GM23338 (cell line): Measurements from ENCODE around the gene LUZP2. TPM values are rescaled to one million over a fixed set of nuclear protein-coding genes. Genes with fewer than 3 reads are reported as not detected.

Source experiments
- ATAC-seq: fragments of 200-7000 bp; cut with Tn5 transposase; 3 replicates; pipeline ENCODE4 v1.9.1; 2020
- DNase-seq: peaks from one replicate; pipeline ENCODE4 v3.0.0-alpha.2; 2015; ENCODE audit warnings: low spot score
- H2AFZ ChIP-seq: fragments of 200-600 bp; sonication (generic); 2 replicates; pipeline ENCODE4 v1.8.0; 2016; ENCODE audit warnings: antibody characterized with exemption, mild to moderate bottlenecking, moderate library complexity
- H3F3A ChIP-seq: fragments of 200-600 bp; sonication (generic); replicated peaks from 2 replicates; pipeline ENCODE4 v1.8.0; 2017; ENCODE audit warnings: antibody characterized with exemption, mixed run types, low read depth
- H3K27ac ChIP-seq: fragments of 200-600 bp; sonication (generic); 2 replicates; pipeline ENCODE4 v1.6.1; 2016; ENCODE audit warnings: low read depth
- H3K27me3 ChIP-seq: fragments of 200-600 bp; sonication (generic); 2 replicates; pipeline ENCODE4 v1.8.0; 2016; ENCODE audit warnings: mild to moderate bottlenecking, mixed run types, moderate library complexity; ENCODE audit not compliant: insufficient read depth
- H3K36me3 ChIP-seq: fragments of 200-600 bp; sonication (generic); 2 replicates; pipeline ENCODE4 v1.8.0; 2016; ENCODE audit warnings: mild to moderate bottlenecking; ENCODE audit not compliant: insufficient read depth
- H3K4me1 ChIP-seq: fragments of 200-600 bp; sonication (generic); 2 replicates; pipeline ENCODE4 v1.8.0; 2016; ENCODE audit warnings: mild to moderate bottlenecking, moderate library complexity; ENCODE audit not compliant: insufficient read depth
- H3K4me2 ChIP-seq: fragments of 200-600 bp; sonication (generic); 2 replicates; pipeline ENCODE4 v1.7.1; 2017; ENCODE audit warnings: mixed run types
- H3K4me3 ChIP-seq: fragments of 200-600 bp; sonication (generic); 2 replicates; pipeline ENCODE4 v1.6.1; 2016; ENCODE audit warnings: mixed run types
- H3K79me2 ChIP-seq: fragments of 200-600 bp; sonication (generic); replicated peaks from 2 replicates; pipeline ENCODE4 v1.8.0; 2017; ENCODE audit warnings: mild to moderate bottlenecking; ENCODE audit not compliant: insufficient read depth
- H3K9me2 ChIP-seq: fragments of 200-600 bp; sonication (generic); 2 replicates; pipeline ENCODE4 v1.8.0; 2017; ENCODE audit not compliant: insufficient read depth
- H4K20me1 ChIP-seq: fragments of 200-600 bp; sonication (generic); replicated peaks from 2 replicates; pipeline ENCODE4 v1.8.0; 2017; ENCODE audit warnings: mild to moderate bottlenecking; ENCODE audit not compliant: insufficient read depth
- H3K27ac Mint-ChIP-seq: 2 replicates; pipeline ENCODE4 v1.8.0; 2020; ENCODE audit warnings: inconsistent platforms, mild to moderate bottlenecking, moderate library complexity, mixed read lengths
- H3K27me3 Mint-ChIP-seq: 3 replicates; pipeline ENCODE4 v1.8.0; 2022; ENCODE audit warnings: low read depth, mild to moderate bottlenecking, moderate library complexity, mixed read lengths, inconsistent platforms; ENCODE audit not compliant: insufficient read depth, poor library complexity
- H3K36me3 Mint-ChIP-seq: 3 replicates; pipeline ENCODE4 v1.8.0; 2021; ENCODE audit warnings: low read depth, mild to moderate bottlenecking, inconsistent platforms, moderate library complexity, mixed read lengths
- H3K4me1 Mint-ChIP-seq: 3 replicates; pipeline ENCODE4 v1.8.0; 2020; ENCODE audit warnings: mild to moderate bottlenecking, inconsistent platforms, mixed read lengths
- H3K4me3 Mint-ChIP-seq: 3 replicates; pipeline ENCODE4 v1.8.0; 2021; ENCODE audit warnings: moderate library complexity, mild to moderate bottlenecking, inconsistent platforms, mixed read lengths
- H3K9me3 Mint-ChIP-seq: 3 replicates; pipeline ENCODE4 v1.8.0; 2020; ENCODE audit warnings: moderate library complexity, mild to moderate bottlenecking, inconsistent platforms, mixed read lengths
- CREB1 ChIP-seq: fragments of 250-450 bp; sonication (Bioruptor Pico); IDR thresholded peaks from 2 replicates; pipeline ENCODE4 v1.5.0; 2020; ENCODE audit warnings: low read depth, mild to moderate bottlenecking, moderate library complexity
- EZH2 ChIP-seq: fragments of 200-600 bp; sonication (generic); IDR thresholded peaks from one replicate; pipeline ENCODE4 v1.8.0; 2017; ENCODE audit warnings: antibody characterized with exemption, mild to moderate bottlenecking, low read depth; ENCODE audit not compliant: unreplicated experiment
- EZH2phosphoT487 ChIP-seq: fragments of 200-600 bp; sonication (generic); IDR thresholded peaks from one replicate; pipeline ENCODE4 v1.8.1; 2018; ENCODE audit warnings: antibody characterized with exemption; ENCODE audit not compliant: unreplicated experiment
- JUNB ChIP-seq: IDR thresholded peaks from one replicate; pipeline ENCODE4 v1.6.1; 2016; ENCODE audit warnings: antibody characterized with exemption; ENCODE audit not compliant: unreplicated experiment
- NANOG ChIP-seq: IDR thresholded peaks from 2 replicates; pipeline ENCODE4 v1.6.1; 2016; ENCODE audit warnings: antibody characterized with exemption, borderline replicate concordance
- POLR2AphosphoS5 ChIP-seq: IDR thresholded peaks from 2 replicates; pipeline ENCODE4 v1.6.1; 2016; ENCODE audit warnings: antibody characterized with exemption, low read depth
- STAT1 ChIP-seq: IDR thresholded peaks from one replicate; pipeline ENCODE4 v1.6.1; 2016; ENCODE audit warnings: antibody characterized with exemption; ENCODE audit not compliant: unreplicated experiment
- ZNF114 ChIP-seq: fragments of 250-450 bp; sonication (Bioruptor Pico); IDR thresholded peaks from 2 replicates; pipeline ENCODE4 v1.5.0; 2020; ENCODE audit warnings: mild to moderate bottlenecking, moderate library complexity
- ZNF331 ChIP-seq: fragments of 250-450 bp; sonication (Bioruptor Pico); IDR thresholded peaks from 2 replicates; pipeline ENCODE4 v1.5.0; 2020; ENCODE audit warnings: low read depth, mild to moderate bottlenecking, moderate library complexity
- polyA plus RNA-seq: library from polyadenylated mRNA; unstranded; fragments of >200 nt; fragmentation: Nextera tagmentation; extraction: Ambion mirVana; gene quantifications from 2 replicates; pipeline ENCODE4 v1.2.1, GENCODE V29; 2016
- total RNA-seq: library from RNA; depleted of rRNA; stranded (reverse); fragments of >200 nt; shearing (Covaris generic); gene quantifications from 2 replicates; pipeline ENCODE4 v1.2.3, GENCODE V29; 2014
- TF ChIP-seq, protein P1 (sequence below): fragments of 250-450 bp; sonication (Bioruptor Pico); IDR thresholded peaks from 2 replicates; pipeline ENCODE4 v1.5.0; 2020; ENCODE audit warnings: mild to moderate bottlenecking, moderate library complexity
- TF ChIP-seq, protein P2 (sequence below): IDR thresholded peaks from one replicate; pipeline ENCODE4 v1.6.1; 2018; ENCODE audit warnings: antibody characterized with exemption; ENCODE audit not compliant: unreplicated experiment
- TF ChIP-seq, protein P3 (sequence below), 2 experiments: fragments of 200-600 bp in 1 of 2; sonication (generic) in 1 of 2; conservative IDR thresholded peaks; 2 replicates each; pipeline versions ENCODE4 v1.5.1 to v1.6.1; 2016 to 2017; ENCODE audit warnings: antibody characterized with exemption in 2 of 2, low read depth in 2 of 2, mild to moderate bottlenecking in 2 of 2, moderate library complexity in 1 of 2
- TF ChIP-seq, protein P4 (sequence below): IDR thresholded peaks from 2 replicates; pipeline ENCODE4 v1.6.1; 2016; ENCODE audit warnings: antibody characterized with exemption

The LUZP2 gene
- total and polyA plus RNA-seq, 2 experiments from 2014 or later: 2.0 to 9.2 TPM

DNA sequence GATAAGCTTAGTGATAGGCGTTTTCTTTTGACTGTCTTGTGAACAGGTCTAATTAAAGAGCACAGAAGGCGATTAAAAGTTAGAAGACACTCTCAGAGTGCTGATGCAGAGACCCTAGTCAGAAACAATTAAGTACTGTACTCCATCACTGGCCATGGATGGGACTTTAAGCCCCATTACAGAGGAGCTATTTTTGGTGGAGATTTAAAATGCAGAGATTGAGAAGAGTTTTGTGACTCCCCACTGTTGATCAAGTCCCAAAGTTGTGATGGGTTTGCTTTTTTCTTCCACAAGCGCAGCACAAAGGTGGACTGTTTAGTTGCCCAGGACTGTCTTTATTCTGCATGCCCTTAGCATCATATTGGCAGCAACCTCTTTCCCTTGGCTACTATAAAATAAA is 978 bp downstream of the LUZP2 start:
- peaks cover 9% of the 10 kb centered on the region for H3K4me1 Mint-ChIP-seq
- H3K4me3 Mint-ChIP-seq: peak overlapping the region; percentile 82
- H3K27ac ChIP-seq: no peak overlapping the region
- no peak for ATAC-seq
- H3F3A ChIP-seq: 0 out of 2 replicates have a peak, but pooled peaks cover 6% of the 10 kb centered on the region
- peaks cover 13% of the 10 kb centered on the region; the same call in 1 of the 2 replicates for H3K4me1 ChIP-seq
- H3K4me3 ChIP-seq: peak overlapping the region; percentile 76
- H4K20me1 ChIP-seq: no peaks in the 10 kb centered on the region
- H3K79me2 ChIP-seq: no peaks in the 10 kb centered on the region
- peak overlapping the region; percentile 89 for H3K4me2 ChIP-seq
- peaks cover 43% of the 10 kb centered on the region for H3K27me3 ChIP-seq
- no peaks in the 10 kb centered on the region for H3K36me3 Mint-ChIP-seq
- TF ChIP-seq NANOG: no peak
- no peak for TF ChIP-seq STAT1
- no peak for TF ChIP-seq ZNF114 (CRISPR knock-in tag)
- no peak for TF ChIP-seq EZH2
- TF ChIP-seq, protein P1, sequence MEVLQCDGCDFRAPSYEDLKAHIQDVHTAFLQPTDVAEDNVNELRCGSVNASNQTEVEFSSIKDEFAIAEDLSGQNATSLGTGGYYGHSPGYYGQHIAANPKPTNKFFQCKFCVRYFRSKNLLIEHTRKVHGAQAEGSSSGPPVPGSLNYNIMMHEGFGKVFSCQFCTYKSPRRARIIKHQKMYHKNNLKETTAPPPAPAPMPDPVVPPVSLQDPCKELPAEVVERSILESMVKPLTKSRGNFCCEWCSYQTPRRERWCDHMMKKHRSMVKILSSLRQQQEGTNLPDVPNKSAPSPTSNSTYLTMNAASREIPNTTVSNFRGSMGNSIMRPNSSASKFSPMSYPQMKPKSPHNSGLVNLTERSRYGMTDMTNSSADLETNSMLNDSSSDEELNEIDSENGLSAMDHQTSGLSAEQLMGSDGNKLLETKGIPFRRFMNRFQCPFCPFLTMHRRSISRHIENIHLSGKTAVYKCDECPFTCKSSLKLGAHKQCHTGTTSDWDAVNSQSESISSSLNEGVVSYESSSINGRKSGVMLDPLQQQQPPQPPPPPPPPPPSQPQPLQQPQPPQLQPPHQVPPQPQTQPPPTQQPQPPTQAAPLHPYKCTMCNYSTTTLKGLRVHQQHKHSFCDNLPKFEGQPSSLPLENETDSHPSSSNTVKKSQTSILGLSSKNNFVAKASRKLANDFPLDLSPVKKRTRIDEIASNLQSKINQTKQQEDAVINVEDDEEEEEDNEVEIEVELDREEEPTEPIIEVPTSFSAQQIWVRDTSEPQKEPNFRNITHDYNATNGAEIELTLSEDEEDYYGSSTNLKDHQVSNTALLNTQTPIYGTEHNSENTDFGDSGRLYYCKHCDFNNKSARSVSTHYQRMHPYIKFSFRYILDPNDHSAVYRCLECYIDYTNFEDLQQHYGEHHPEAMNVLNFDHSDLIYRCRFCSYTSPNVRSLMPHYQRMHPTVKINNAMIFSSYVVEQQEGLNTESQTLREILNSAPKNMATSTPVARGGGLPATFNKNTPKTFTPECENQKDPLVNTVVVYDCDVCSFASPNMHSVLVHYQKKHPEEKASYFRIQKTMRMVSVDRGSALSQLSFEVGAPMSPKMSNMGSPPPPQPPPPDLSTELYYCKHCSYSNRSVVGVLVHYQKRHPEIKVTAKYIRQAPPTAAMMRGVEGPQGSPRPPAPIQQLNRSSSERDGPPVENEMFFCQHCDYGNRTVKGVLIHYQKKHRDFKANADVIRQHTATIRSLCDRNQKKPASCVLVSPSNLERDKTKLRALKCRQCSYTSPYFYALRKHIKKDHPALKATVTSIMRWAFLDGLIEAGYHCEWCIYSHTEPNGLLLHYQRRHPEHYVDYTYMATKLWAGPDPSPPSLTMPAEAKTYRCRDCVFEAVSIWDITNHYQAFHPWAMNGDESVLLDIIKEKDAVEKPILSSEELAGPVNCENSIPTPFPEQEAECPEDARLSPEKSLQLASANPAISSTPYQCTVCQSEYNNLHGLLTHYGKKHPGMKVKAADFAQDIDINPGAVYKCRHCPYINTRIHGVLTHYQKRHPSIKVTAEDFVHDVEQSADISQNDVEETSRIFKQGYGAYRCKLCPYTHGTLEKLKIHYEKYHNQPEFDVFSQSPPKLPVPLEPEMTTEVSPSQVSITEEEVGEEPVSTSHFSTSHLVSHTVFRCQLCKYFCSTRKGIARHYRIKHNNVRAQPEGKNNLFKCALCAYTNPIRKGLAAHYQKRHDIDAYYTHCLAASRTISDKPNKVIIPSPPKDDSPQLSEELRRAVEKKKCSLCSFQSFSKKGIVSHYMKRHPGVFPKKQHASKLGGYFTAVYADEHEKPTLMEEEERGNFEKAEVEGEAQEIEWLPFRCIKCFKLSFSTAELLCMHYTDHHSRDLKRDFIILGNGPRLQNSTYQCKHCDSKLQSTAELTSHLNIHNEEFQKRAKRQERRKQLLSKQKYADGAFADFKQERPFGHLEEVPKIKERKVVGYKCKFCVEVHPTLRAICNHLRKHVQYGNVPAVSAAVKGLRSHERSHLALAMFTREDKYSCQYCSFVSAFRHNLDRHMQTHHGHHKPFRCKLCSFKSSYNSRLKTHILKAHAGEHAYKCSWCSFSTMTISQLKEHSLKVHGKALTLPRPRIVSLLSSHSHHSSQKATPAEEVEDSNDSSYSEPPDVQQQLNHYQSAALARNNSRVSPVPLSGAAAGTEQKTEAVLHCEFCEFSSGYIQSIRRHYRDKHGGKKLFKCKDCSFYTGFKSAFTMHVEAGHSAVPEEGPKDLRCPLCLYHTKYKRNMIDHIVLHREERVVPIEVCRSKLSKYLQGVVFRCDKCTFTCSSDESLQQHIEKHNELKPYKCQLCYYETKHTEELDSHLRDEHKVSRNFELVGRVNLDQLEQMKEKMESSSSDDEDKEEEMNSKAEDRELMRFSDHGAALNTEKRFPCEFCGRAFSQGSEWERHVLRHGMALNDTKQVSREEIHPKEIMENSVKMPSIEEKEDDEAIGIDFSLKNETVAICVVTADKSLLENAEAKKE (CRISPR knock-in tag): no peak
- TF ChIP-seq JUNB: no peak
- TF ChIP-seq POLR2AphosphoS5: no peak
- TF ChIP-seq, protein P2, sequence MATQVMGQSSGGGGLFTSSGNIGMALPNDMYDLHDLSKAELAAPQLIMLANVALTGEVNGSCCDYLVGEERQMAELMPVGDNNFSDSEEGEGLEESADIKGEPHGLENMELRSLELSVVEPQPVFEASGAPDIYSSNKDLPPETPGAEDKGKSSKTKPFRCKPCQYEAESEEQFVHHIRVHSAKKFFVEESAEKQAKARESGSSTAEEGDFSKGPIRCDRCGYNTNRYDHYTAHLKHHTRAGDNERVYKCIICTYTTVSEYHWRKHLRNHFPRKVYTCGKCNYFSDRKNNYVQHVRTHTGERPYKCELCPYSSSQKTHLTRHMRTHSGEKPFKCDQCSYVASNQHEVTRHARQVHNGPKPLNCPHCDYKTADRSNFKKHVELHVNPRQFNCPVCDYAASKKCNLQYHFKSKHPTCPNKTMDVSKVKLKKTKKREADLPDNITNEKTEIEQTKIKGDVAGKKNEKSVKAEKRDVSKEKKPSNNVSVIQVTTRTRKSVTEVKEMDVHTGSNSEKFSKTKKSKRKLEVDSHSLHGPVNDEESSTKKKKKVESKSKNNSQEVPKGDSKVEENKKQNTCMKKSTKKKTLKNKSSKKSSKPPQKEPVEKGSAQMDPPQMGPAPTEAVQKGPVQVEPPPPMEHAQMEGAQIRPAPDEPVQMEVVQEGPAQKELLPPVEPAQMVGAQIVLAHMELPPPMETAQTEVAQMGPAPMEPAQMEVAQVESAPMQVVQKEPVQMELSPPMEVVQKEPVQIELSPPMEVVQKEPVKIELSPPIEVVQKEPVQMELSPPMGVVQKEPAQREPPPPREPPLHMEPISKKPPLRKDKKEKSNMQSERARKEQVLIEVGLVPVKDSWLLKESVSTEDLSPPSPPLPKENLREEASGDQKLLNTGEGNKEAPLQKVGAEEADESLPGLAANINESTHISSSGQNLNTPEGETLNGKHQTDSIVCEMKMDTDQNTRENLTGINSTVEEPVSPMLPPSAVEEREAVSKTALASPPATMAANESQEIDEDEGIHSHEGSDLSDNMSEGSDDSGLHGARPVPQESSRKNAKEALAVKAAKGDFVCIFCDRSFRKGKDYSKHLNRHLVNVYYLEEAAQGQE: no peak
- TF ChIP-seq EZH2phosphoT487: no peak
- TF ChIP-seq, protein P3, sequence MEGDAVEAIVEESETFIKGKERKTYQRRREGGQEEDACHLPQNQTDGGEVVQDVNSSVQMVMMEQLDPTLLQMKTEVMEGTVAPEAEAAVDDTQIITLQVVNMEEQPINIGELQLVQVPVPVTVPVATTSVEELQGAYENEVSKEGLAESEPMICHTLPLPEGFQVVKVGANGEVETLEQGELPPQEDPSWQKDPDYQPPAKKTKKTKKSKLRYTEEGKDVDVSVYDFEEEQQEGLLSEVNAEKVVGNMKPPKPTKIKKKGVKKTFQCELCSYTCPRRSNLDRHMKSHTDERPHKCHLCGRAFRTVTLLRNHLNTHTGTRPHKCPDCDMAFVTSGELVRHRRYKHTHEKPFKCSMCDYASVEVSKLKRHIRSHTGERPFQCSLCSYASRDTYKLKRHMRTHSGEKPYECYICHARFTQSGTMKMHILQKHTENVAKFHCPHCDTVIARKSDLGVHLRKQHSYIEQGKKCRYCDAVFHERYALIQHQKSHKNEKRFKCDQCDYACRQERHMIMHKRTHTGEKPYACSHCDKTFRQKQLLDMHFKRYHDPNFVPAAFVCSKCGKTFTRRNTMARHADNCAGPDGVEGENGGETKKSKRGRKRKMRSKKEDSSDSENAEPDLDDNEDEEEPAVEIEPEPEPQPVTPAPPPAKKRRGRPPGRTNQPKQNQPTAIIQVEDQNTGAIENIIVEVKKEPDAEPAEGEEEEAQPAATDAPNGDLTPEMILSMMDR (conservative IDR thresholded peaks at IDR 0.05; ENCODE audit: low read depth in 2 of 2): no peak
- TF ChIP-seq, protein P4, sequence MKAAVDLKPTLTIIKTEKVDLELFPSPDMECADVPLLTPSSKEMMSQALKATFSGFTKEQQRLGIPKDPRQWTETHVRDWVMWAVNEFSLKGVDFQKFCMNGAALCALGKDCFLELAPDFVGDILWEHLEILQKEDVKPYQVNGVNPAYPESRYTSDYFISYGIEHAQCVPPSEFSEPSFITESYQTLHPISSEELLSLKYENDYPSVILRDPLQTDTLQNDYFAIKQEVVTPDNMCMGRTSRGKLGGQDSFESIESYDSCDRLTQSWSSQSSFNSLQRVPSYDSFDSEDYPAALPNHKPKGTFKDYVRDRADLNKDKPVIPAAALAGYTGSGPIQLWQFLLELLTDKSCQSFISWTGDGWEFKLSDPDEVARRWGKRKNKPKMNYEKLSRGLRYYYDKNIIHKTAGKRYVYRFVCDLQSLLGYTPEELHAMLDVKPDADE: no peak
- no peak for TF ChIP-seq CREB1 (CRISPR knock-in tag)
- TF ChIP-seq ZNF331 (CRISPR knock-in tag): no peak
- no peaks in the 10 kb centered on the region for H3K9me3 Mint-ChIP-seq
- no peaks in the 10 kb centered on the region for H3K9me2 ChIP-seq
- no peaks in the 10 kb centered on the region for H3K36me3 ChIP-seq
- peak overlapping the region; percentile 100 for H2AFZ ChIP-seq
- no peak for DNase-seq
- no peak overlapping the region for H3K27ac Mint-ChIP-seq
- peaks cover 7% of the 10 kb centered on the region for H3K27me3 Mint-ChIP-seq
